ENCODE results near the gene NAGK.
"Not testable (repeated sequence)": the region's sequence is repeated elsewhere in the genome, so short reads cannot be mapped to it uniquely, and the experiment has no call there.

NAGK gene

DNA sequence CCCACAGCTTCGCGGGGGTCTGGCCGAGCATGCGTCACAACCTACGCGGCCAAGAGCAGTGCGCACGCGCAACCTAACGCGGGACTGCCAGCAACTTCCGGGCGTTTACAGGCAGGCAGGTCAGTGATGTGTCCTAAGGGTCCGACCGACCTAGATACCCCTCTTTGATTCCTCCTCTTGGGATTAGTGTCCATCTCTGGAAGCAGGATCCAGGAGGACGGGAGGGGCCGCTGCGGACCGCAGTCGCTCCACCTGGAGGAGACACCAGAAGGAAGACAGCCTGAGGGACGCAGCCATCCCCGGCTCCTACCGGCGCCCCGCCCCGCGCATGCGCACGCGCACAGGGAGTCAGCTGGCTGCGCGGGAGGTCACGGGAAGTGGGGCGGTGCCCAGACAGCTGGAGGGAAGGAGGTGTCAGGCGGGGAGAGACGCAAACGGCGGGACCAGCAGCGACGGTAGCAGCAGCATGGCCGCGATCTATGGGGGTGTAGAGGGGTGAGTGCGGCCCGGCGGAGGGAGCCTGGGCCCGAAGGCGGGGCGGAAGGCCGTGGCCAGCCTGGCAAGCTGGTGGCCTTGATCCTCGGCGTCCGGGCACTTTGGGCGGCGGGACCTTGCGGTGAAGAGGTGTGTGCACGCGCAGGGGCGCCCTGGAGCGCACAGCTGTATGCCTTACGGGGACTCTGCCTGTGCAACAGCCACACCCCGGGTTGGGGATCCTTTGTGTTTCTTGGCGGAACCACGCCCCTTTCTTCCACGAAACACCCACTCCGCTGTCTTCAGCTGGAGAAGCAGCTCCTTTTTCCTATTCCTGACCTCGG, at the start of gene NAGK:
Gene NAGK (plus strand): TSS at position 431 of the 818 bp plus-strand sequence. CDS start 36 bp downstream, at position 467.
- TF ChIP-seq, protein P1, sequence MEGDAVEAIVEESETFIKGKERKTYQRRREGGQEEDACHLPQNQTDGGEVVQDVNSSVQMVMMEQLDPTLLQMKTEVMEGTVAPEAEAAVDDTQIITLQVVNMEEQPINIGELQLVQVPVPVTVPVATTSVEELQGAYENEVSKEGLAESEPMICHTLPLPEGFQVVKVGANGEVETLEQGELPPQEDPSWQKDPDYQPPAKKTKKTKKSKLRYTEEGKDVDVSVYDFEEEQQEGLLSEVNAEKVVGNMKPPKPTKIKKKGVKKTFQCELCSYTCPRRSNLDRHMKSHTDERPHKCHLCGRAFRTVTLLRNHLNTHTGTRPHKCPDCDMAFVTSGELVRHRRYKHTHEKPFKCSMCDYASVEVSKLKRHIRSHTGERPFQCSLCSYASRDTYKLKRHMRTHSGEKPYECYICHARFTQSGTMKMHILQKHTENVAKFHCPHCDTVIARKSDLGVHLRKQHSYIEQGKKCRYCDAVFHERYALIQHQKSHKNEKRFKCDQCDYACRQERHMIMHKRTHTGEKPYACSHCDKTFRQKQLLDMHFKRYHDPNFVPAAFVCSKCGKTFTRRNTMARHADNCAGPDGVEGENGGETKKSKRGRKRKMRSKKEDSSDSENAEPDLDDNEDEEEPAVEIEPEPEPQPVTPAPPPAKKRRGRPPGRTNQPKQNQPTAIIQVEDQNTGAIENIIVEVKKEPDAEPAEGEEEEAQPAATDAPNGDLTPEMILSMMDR (IDR thresholded peaks at IDR 0.05; ENCODE audit: low read depth, low read length, missing control alignments), result no peak
- in situ Hi-C loops (cut with HindIII; ENCODE audit: low sequenced_read_pairs), result loop anchor here (5.0 kb wide), 1 partner anchor 54 kb away; no protein-coding TSS in a partner anchor
- peak; percentile 91 for DNase-seq (ENCODE audit: low read depth)

DNA sequence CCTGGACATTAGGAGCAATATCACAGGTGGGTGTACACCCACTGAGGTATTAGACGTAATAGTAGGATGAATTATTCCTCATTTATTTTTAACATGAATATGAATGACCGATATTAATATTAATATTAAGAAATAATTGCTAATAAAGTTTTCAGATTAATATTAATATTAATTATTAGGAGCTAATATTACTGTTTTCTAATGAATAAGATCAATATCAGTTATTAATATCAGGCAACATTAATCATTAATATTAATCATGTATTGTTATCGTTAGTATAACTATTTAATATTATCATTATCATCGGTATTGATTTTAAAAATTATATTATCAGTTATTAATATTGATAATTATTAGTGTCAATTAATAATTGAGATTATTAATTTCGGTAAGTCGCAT, 48.5 kb upstream of the NAGK start:
- in situ Hi-C loops (cut with HindIII; ENCODE audit: low sequenced_read_pairs); DNase-seq (ENCODE audit: low read depth); H3K4me3 ChIP-seq (ENCODE audit: low read depth, low read length): not testable (repeated sequence)

More for the DNA sequence above, at the start of gene NAGK:
- peak within 1 kb of the TSS; percentile 98 for H3K4me3 ChIP-seq (ENCODE audit: low read depth, low read length)

DNA sequence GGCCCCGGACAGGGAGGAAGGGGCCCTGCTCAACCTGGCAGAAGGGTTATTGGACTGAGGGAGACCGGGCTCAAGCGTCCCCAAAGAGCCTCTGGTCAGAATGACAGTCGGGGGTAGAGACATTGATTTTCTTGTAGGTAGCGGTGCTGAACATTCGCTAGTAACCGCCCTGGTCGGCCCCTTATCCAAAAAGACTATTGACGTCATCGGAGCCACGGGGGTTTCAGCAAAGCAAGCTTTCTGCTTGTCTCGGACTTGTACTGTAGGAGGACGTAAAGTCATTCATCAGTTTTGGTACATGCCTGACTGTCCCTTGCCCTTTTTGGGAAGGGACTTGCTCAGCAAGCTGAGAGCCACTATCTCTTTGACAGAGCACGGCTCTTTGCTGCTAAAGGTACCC, 47.1 kb upstream of the NAGK start:
- H3K4me3 ChIP-seq (ENCODE audit: low read depth, low read length); DNase-seq (ENCODE audit: low read depth); in situ Hi-C loops (cut with HindIII; ENCODE audit: low sequenced_read_pairs): not testable (repeated sequence)

DNA sequence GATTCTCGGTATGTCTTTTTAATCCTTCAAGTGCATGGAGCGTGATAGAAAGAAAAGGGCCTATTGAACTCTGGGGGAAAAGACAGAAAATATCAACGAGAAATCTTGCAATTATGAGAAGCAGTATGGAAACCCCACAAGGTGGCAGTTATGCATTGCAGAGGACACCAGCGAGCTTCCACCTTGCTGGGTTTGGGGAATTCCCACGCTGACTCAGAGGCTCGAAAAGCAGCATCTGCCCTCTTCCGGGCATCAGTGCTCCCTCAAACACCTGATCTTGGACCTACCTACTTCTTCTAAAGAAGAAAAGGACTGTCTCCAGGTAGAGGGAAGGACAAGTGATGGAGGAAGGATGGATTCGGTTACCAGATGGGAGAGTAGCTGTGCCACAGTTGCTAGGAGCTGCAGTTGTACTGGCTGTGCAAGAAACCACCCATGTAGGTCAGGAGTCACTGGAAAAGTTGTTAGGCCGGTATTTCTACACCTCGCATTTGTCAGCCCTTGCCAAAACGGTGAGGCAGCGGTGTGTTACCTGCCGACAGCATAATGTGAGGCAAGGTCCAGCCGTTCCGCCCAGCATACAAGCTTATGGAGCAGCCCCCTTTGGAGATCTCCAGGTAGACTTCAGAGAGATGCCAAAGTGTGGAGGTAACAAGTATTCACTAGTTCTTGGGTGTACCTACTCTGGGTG, 44.8 kb upstream of the NAGK start:
- DNase-seq (ENCODE audit: low read depth); H3K4me3 ChIP-seq (ENCODE audit: low read depth, low read length); in situ Hi-C loops (cut with HindIII; ENCODE audit: low sequenced_read_pairs): not testable (repeated sequence)

DNA sequence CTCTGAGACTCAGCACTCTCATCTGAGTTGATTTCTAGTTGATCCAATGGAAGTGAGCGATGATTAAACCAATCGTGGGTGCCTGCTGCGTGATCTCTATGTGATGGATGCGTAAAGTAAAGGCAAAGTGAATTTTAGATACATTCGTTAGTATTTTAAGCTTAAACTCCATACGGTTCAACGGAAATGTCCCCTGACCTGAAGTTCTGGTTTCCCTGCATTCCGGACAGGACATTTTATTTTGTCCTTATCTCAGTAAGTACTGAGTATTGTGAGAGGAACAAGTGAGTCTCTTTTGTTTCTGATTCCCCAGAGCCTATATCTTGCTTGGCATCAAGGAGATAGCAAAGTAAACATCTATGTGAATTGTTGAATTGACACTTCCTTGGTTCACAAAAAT, 32.2 kb upstream of the NAGK start:
- in situ Hi-C loops (cut with HindIII; ENCODE audit: low sequenced_read_pairs); DNase-seq (ENCODE audit: low read depth); H3K4me3 ChIP-seq (ENCODE audit: low read depth, low read length): not testable (repeated sequence)

DNA sequence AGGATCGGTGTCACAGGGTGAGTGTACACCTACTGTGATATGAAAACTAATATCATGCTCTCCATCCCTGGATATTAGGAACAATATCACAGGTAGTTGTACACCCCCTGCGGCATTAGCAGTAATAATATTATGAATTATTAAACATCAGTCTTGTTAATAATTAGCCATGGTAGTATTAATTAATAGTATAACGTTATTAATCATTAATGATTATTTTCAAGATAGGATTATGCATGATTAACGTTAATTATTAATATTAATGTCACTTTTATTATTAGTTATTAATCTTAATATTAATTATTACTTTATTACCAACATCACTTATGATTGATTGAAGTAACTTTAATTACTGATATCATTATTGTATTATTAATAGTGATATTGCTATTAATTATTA, 26.2 kb upstream of the NAGK start:
- DNase-seq (ENCODE audit: low read depth), result no peak
- no peak overlapping the region for H3K4me3 ChIP-seq (ENCODE audit: low read depth, low read length)
- TF ChIP-seq, protein P1 (IDR thresholded peaks at IDR 0.05; ENCODE audit: low read depth, low read length, missing control alignments), result no peak
- in situ Hi-C loops (cut with HindIII; ENCODE audit: low sequenced_read_pairs), result no loop called here

DNA sequence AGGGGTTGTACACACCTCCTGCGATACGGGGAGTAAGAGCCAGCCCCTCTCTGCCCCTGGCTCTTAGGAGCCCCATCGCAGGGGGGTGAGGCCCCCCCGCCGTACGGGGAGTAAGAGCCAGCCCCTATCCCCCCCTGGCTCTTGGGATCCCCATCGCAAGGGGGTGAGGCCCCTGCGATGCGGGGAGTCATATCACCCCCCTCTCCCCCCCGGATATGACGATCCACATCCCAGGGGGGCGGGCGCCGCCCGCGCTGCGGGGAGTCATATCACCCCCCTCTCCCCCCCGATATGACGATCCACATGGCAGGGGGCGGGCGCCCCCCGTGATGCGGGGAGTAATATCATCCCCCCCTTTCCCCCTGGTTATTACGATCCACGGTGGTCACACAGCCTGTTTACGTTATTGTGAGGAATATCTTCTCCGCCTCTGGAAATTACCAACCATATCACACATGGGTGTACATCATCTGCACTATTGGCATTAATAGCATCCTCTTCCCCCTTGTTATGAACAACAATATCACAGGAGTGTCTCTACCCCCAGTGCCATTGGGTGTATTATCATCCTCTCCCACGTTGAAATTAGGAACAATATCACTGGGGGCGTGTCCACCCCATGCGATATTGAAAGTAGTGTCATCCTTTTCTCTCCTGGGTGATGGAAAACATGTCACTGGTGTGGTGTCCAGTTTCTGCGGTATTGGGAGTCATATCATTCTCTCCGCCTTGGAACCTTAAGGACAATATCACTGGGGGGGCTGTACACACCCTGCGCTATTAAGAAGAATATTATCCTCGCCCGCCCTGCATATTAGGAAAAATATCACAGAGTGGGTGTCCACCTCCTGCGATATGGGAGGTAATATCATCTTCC, 24.7 kb upstream of the NAGK start:
- in situ Hi-C loops (cut with HindIII; ENCODE audit: low sequenced_read_pairs), result no loop called here
- TF ChIP-seq, protein P1 (IDR thresholded peaks at IDR 0.05; ENCODE audit: low read depth, low read length, missing control alignments), result no peak
- no peak overlapping the region for H3K4me3 ChIP-seq (ENCODE audit: low read depth, low read length)
- DNase-seq (ENCODE audit: low read depth), result no peak

DNA sequence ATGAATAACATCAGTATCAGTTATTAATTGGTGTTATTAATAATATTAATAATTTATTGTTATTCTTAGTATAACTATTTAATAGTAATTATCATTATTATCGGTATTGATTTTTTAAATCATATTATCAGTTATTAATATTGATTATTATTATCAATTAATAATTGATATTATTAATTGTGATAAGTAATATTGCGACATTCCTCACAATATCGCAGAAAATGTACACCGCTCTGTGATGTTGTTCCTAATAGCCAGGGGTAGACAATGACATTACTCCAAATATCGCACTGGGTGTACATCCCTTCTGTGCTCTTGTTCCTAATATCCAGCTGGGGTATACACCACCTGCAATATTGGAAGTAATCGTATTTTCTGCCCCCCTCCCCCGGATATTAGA, 23.3 kb upstream of the NAGK start:
- no peak for DNase-seq (ENCODE audit: low read depth)
- in situ Hi-C loops (cut with HindIII; ENCODE audit: low sequenced_read_pairs), result no loop called here
- H3K4me3 ChIP-seq (ENCODE audit: low read depth, low read length), result no peak overlapping the region
- TF ChIP-seq, protein P1 (IDR thresholded peaks at IDR 0.05; ENCODE audit: low read depth, low read length, missing control alignments), result no peak
